Gastrocnemius medialis (tissue), 4 donors: Measurements from ENCODE around the gene LHX3.

Experiments used
- CTCF ChIP-seq, 5 experiments: fragments of 450-650 bp in 3 of 5; fragments of 200-600 bp in 2 of 5; sonication (generic) in 2 of 5; IDR thresholded peaks in 4 of 5; conservative IDR thresholded peaks in 1 of 5; 1 replicate in 4 of 5; 2 replicates in 1 of 5; pipeline ENCODE4 v1.5.1; 2016 to 2019; ENCODE audit warnings: antibody characterized with exemption in 5 of 5, mild to moderate bottlenecking in 3 of 5, moderate library complexity in 3 of 5
- POLR2A ChIP-seq, 2 donors: fragments of 450-650 bp; IDR thresholded peaks; one replicate each; pipeline ENCODE4 v1.6.1; 2017; ENCODE audit warnings: antibody characterized with exemption in 2 of 2, mild to moderate bottlenecking in 2 of 2, moderate library complexity in 2 of 2

GRCh38 chr9:136225748-136226679, 21.1 kb upstream of the LHX3 start:
- TF ChIP-seq CTCF (IDR thresholded peaks at IDR 0.05 in 4 of 5, conservative IDR thresholded peaks at IDR 0.05 in 1 of 5) (peak in 3 of 5 experiments; percentile 36 to 53 (median 52)), POLR2A (IDR thresholded peaks at IDR 0.05) (no peak)
